Right atrium auricular region (tissue), 2 donors: Measurements from ENCODE around the gene RNF214. TPM values are rescaled to one million over a fixed set of nuclear protein-coding genes. Genes with fewer than 3 reads are reported as not detected.

Source experiments
- DNase-seq: peaks from one replicate; pipeline ENCODE4 v3.0.0-alpha.2; 2019; ENCODE audit warnings: low spot score
- H3K27ac ChIP-seq, 2 donors: fragments of 200-600 bp; sonication (generic); 1 replicate in 1 of 2; 2 replicates in 1 of 2; pipeline ENCODE4 v1.5.1; 2016 to 2019
- H3K27me3 ChIP-seq, 2 donors: fragments of 200-600 bp; sonication (generic); one replicate each; pipeline versions ENCODE4 v1.5.1 to v1.6.0; 2017 to 2019
- H3K36me3 ChIP-seq: fragments of 200-600 bp; sonication (generic); one replicate; pipeline ENCODE4 v1.5.1; 2016
- H3K4me1 ChIP-seq, 2 donors: fragments of 200-600 bp; sonication (generic); one replicate each; pipeline versions ENCODE4 v1.5.1 to v1.6.0; 2017 to 2019
- H3K4me3 ChIP-seq, 2 donors: fragments of 200-600 bp; sonication (generic); 1 replicate in 1 of 2; 2 replicates in 1 of 2; pipeline ENCODE4 v1.5.1; 2017 to 2019; ENCODE audit warnings: mild to moderate bottlenecking in 1 of 2, moderate library complexity in 1 of 2
- H3K9me3 ChIP-seq, 2 donors: fragments of 200-600 bp; sonication (generic); one replicate each; pipeline ENCODE4 v1.5.1; 2019
- CTCF ChIP-seq, 2 donors: fragments of 200-600 bp; sonication (generic); IDR thresholded peaks; one replicate each; pipeline ENCODE4 v1.5.1; 2019; ENCODE audit warnings: antibody characterized with exemption in 2 of 2
- total RNA-seq, 2 donors: library from RNA; depleted of rRNA; stranded (reverse); fragments of >200 nt; gene quantifications; one replicate each; pipeline ENCODE4 v1.1.0, GENCODE V29; 2016

The RNF214 gene
- total RNA-seq, 2 donors from 2014 or later = 11.0 to 11.5 TPM

GRCh38 chr11:117191680-117192400, 40.6 kb upstream of the RNF214 start:
- no peaks in the 10 kb centered on the region for H3K9me3 ChIP-seq
- DNase-seq = no peak
- no peak overlapping the region for H3K4me3 ChIP-seq
- no peak overlapping the region for H3K27ac ChIP-seq
- H3K36me3 ChIP-seq = peaks cover 79% of the 10 kb centered on the region
- no peaks in the 10 kb centered on the region for H3K4me1 ChIP-seq
- H3K27me3 ChIP-seq = no peaks in the 10 kb centered on the region
- TF ChIP-seq CTCF (IDR thresholded peaks at IDR 0.05) = no peak

GRCh38 chr11:117192401-117192875, 40.0 kb upstream of the RNF214 start:
- H3K4me3 ChIP-seq = no peak overlapping the region
- no peaks in the 10 kb centered on the region for H3K9me3 ChIP-seq
- no peak for TF ChIP-seq CTCF (IDR thresholded peaks at IDR 0.05)
- no peaks in the 10 kb centered on the region for H3K27me3 ChIP-seq
- peaks cover 76% of the 10 kb centered on the region for H3K36me3 ChIP-seq
- no peak overlapping the region for H3K27ac ChIP-seq
- DNase-seq = no peak
- peaks cover 0 to 4% of the 10 kb centered on the region in 2 donors for H3K4me1 ChIP-seq

- Histone ChIP-seq H3K36me3 (peaks cover 66% of the 10 kb centered on the region), H3K4me1 (peaks cover 0 to 13% of the 10 kb centered on the region in 2 donors), H3K4me3 (no peak overlapping the region), H3K27me3 (no peaks in the 10 kb centered on the region), H3K27ac (no peak overlapping the region), H3K9me3 (no peaks in the 10 kb centered on the region)
- no peak for DNase-seq
- no peak for TF ChIP-seq CTCF (IDR thresholded peaks at IDR 0.05)
These were observed 39.1 kb upstream of the RNF214 start for GRCh38 chr11:117193130-117194020.

- DNase-seq = no peak
- Histone ChIP-seq H3K4me3 (no peak overlapping the region), H3K27ac (no peak overlapping the region), H3K27me3 (no peaks in the 10 kb centered on the region), H3K4me1 (peaks cover 0 to 22% of the 10 kb centered on the region in 2 donors), H3K36me3 (peaks cover 57% of the 10 kb centered on the region), H3K9me3 (no peaks in the 10 kb centered on the region)
- TF ChIP-seq CTCF (IDR thresholded peaks at IDR 0.05) = no peak
These were observed 38.2 kb upstream of the RNF214 start for GRCh38 chr11:117194267-117194666.

GRCh38 chr11:117195258-117195657, 37.2 kb upstream of the RNF214 start:
- no peak for DNase-seq
- Histone ChIP-seq H3K4me1 (peaks cover 0 to 31% of the 10 kb centered on the region in 2 donors), H3K36me3 (peaks cover 51% of the 10 kb centered on the region), H3K9me3 (no peaks in the 10 kb centered on the region), H3K27me3 (no peaks in the 10 kb centered on the region), H3K27ac (no peak overlapping the region), H3K4me3 (no peak overlapping the region)
- TF ChIP-seq CTCF (IDR thresholded peaks at IDR 0.05) = no peak
